Muscle of leg (tissue), 11 donors: ENCODE measurements around the gene SMIM5. TPM values are rescaled to one million over a fixed set of nuclear protein-coding genes. Genes with fewer than 3 reads are reported as not detected.
A peak's percentile ranks its signal among the peaks of the same experiment; 100 is the strongest.

Experiments
- DNase-seq: peaks from one replicate; pipeline ENCODE4 v3.0.0; 2013
- H3K27ac ChIP-seq: one replicate; pipeline ENCODE4 v1.5.1; 2013; ENCODE audit warnings: mild to moderate bottlenecking, low read length, control low read depth
- H3K27me3 ChIP-seq: one replicate; pipeline ENCODE4 v1.6.1; 2013; ENCODE audit warnings: low read length; ENCODE audit not compliant: control insufficient read depth, insufficient read depth
- H3K36me3 ChIP-seq: one replicate; pipeline ENCODE4 v1.6.1; 2013; ENCODE audit warnings: low read length; ENCODE audit not compliant: control insufficient read depth, insufficient read depth
- H3K4me1 ChIP-seq: one replicate; pipeline ENCODE4 v1.6.1; 2013; ENCODE audit warnings: low read length; ENCODE audit not compliant: control insufficient read depth, insufficient read depth
- H3K4me3 ChIP-seq: one replicate; pipeline ENCODE4 v1.5.1; 2013; ENCODE audit warnings: low read length, control low read depth
- H3K9me3 ChIP-seq: replicated peaks from 2 replicates; pipeline ENCODE4 v1.6.1; 2013; ENCODE audit warnings: low read depth, low read length; ENCODE audit not compliant: control insufficient read depth
- WGBS: methylation state at CpG from one replicate; pipeline ENCODE4 v1.1.5; 2013; ENCODE audit warnings: missing lambda C conversion rate; ENCODE audit not compliant: insufficient coverage; 5-methylcytosine and 5-hydroxymethylcytosine counted together
- polyA plus RNA-seq, 8 donors: library from polyadenylated mRNA; unstranded; fragments of 120-200 nt; gene quantifications; one replicate each; pipeline versions ENCODE4 v1.2.1 to v1.2.3, GENCODE V29; 2013; ENCODE audit warnings: inconsistent platforms in 1 of 8, low replicate concordance in 1 of 8; ENCODE audit not compliant: insufficient read length in 8 of 8, insufficient read depth in 1 of 8
- total RNA-seq: library from RNA; stranded (reverse); fragments of 120-200 nt; gene quantifications from one replicate; pipeline ENCODE4 v1.2.4, GENCODE V29; 2013

The SMIM5 gene
- total and polyA plus RNA-seq, 9 donors = 4.0 to 12.1 (median 8.5) TPM

GRCh38 chr17:75676461-75676860, 43.2 kb downstream of the SMIM5 start:
- DNase-seq = no peak
- WGBS = no CpG with 5 or more reads among the region's 3 CpGs
- Histone ChIP-seq H3K4me1 (peaks cover 3% of the 10 kb centered on the region), H3K36me3 (peaks cover 56% of the 10 kb centered on the region), H3K9me3 (no peaks in the 10 kb centered on the region), H3K4me3 (no peak overlapping the region), H3K27ac (no peak overlapping the region), H3K27me3 (no peaks in the 10 kb centered on the region)

- no peaks in the 10 kb centered on the region for H3K27me3 ChIP-seq
- H3K4me1 ChIP-seq = peaks cover 7% of the 10 kb centered on the region
- peaks cover 41% of the 10 kb centered on the region for H3K36me3 ChIP-seq
- no peak overlapping the region for H3K4me3 ChIP-seq
- 87% methylated on average over 9 of the region's 11 CpGs for WGBS
- DNase-seq = no peak
- peak overlapping the region; percentile 55 for H3K27ac ChIP-seq
- H3K9me3 ChIP-seq = no peaks in the 10 kb centered on the region
Observed at GRCh38 chr17:75679706-75680211, 46.5 kb downstream of the SMIM5 start.

GRCh38 chr17:75680431-75680830, 47.2 kb downstream of the SMIM5 start:
- H3K4me3 ChIP-seq = no peak overlapping the region
- H3K27me3 ChIP-seq = no peaks in the 10 kb centered on the region
- peaks cover 14% of the 10 kb centered on the region for H3K4me1 ChIP-seq
- WGBS = 97% methylated on average over 9 of the region's 10 CpGs
- peaks cover 45% of the 10 kb centered on the region for H3K36me3 ChIP-seq
- no peaks in the 10 kb centered on the region for H3K9me3 ChIP-seq
- no peak for DNase-seq
- H3K27ac ChIP-seq = no peak overlapping the region

- H3K4me1 ChIP-seq = peaks cover 16% of the 10 kb centered on the region
- DNase-seq = no peak
- no peak overlapping the region for H3K27ac ChIP-seq
- peaks cover 43% of the 10 kb centered on the region for H3K36me3 ChIP-seq
- no peaks in the 10 kb centered on the region for H3K9me3 ChIP-seq
- H3K27me3 ChIP-seq = no peaks in the 10 kb centered on the region
- H3K4me3 ChIP-seq = no peak overlapping the region
- WGBS = 100% methylated on average over 1 of the region's 3 CpGs
Observed at GRCh38 chr17:75681289-75681688, 48.1 kb downstream of the SMIM5 start.

GRCh38 chr17:75683583-75683982, 50.3 kb downstream of the SMIM5 start:
- Histone ChIP-seq H3K4me1 (peaks cover 29% of the 10 kb centered on the region), H3K27me3 (no peaks in the 10 kb centered on the region), H3K27ac (no peak overlapping the region), H3K9me3 (no peaks in the 10 kb centered on the region), H3K36me3 (peaks cover 37% of the 10 kb centered on the region), H3K4me3 (no peak overlapping the region)
- DNase-seq = no peak
- 96% methylated on average over 3 of the region's 4 CpGs for WGBS

- Histone ChIP-seq H3K36me3 (peaks cover 35% of the 10 kb centered on the region), H3K27ac (no peak overlapping the region), H3K4me3 (no peak overlapping the region), H3K27me3 (no peaks in the 10 kb centered on the region), H3K4me1 (peaks cover 31% of the 10 kb centered on the region), H3K9me3 (no peaks in the 10 kb centered on the region)
- no peak for DNase-seq
- WGBS = no CpG with 5 or more reads among the region's 5 CpGs
Observed at GRCh38 chr17:75684249-75684648, 51.0 kb downstream of the SMIM5 start.

- 54% methylated on average over 3 of the region's 7 CpGs for WGBS
- H3K27ac ChIP-seq = peak overlapping the region; percentile 61
- peaks cover 31% of the 10 kb centered on the region for H3K4me1 ChIP-seq
- DNase-seq = peak; percentile 22
- no peaks in the 10 kb centered on the region for H3K9me3 ChIP-seq
- no peaks in the 10 kb centered on the region for H3K27me3 ChIP-seq
- peaks cover 29% of the 10 kb centered on the region for H3K36me3 ChIP-seq
- H3K4me3 ChIP-seq = no peak overlapping the region
Observed at GRCh38 chr17:75684924-75685323, 51.7 kb downstream of the SMIM5 start.

GRCh38 chr17:75685499-75685898, 52.3 kb downstream of the SMIM5 start:
- DNase-seq = no peak
- Histone ChIP-seq H3K4me3 (no peak overlapping the region), H3K9me3 (no peaks in the 10 kb centered on the region), H3K27me3 (no peaks in the 10 kb centered on the region), H3K27ac (peak overlapping the region; percentile 61), H3K4me1 (peaks cover 31% of the 10 kb centered on the region), H3K36me3 (peaks cover 28% of the 10 kb centered on the region)
- no CpG with 5 or more reads among the region's 3 CpGs for WGBS

- no peak overlapping the region for H3K4me3 ChIP-seq
- WGBS = 86% methylated on average over 8 of the region's 11 CpGs
- H3K27me3 ChIP-seq = no peaks in the 10 kb centered on the region
- H3K9me3 ChIP-seq = no peaks in the 10 kb centered on the region
- peaks cover 40% of the 10 kb centered on the region for H3K36me3 ChIP-seq
- peak; percentile 26 for DNase-seq
- H3K27ac ChIP-seq = peak overlapping the region; percentile 59
- peaks cover 53% of the 10 kb centered on the region for H3K4me1 ChIP-seq
Observed at GRCh38 chr17:75688209-75688825, 55.1 kb downstream of the SMIM5 start.

GRCh38 chr17:75689441-75689873, 56.2 kb downstream of the SMIM5 start:
- H3K4me1 ChIP-seq = peaks cover 61% of the 10 kb centered on the region
- no peak for DNase-seq
- H3K9me3 ChIP-seq = no peaks in the 10 kb centered on the region
- no peaks in the 10 kb centered on the region for H3K27me3 ChIP-seq
- no peak overlapping the region for H3K4me3 ChIP-seq
- WGBS = 69% methylated on average over 5 of the region's 6 CpGs
- H3K27ac ChIP-seq = no peak overlapping the region
- peaks cover 43% of the 10 kb centered on the region for H3K36me3 ChIP-seq
